H9 (cell line): ENCODE measurements around the gene WDR81. TPM values are rescaled to one million over a fixed set of nuclear protein-coding genes. Genes with fewer than 3 reads are reported as not detected.

ENCODE experiments used
- DNase-seq: peaks from one replicate; pipeline ENCODE4 v3.0.0-alpha.2; 2017
- H2AFZ ChIP-seq: one replicate; pipeline ENCODE4 v1.6.1; 2013; ENCODE audit warnings: mild to moderate bottlenecking, low read length, control low read depth, moderate library complexity
- H2AK5ac ChIP-seq: 2 replicates; pipeline ENCODE4 v1.6.1; 2013; ENCODE audit warnings: low read length, control low read depth, mixed read lengths; ENCODE audit not compliant: insufficient read length
- H2BK120ac ChIP-seq: one replicate; pipeline ENCODE4 v1.6.1; 2013; ENCODE audit warnings: low read depth, mild to moderate bottlenecking, low read length, control low read depth, inconsistent platforms; ENCODE audit not compliant: poor library complexity, severe bottlenecking
- H2BK12ac ChIP-seq: 2 replicates; pipeline ENCODE4 v1.6.1; 2013; ENCODE audit warnings: low read length, control low read depth, mixed read lengths, low read depth; ENCODE audit not compliant: insufficient read length
- H2BK15ac ChIP-seq: 2 replicates; pipeline ENCODE4 v1.6.1; 2013; ENCODE audit warnings: low read depth, low read length, control low read depth
- H2BK20ac ChIP-seq: one replicate; pipeline ENCODE4 v1.6.1; 2013; ENCODE audit warnings: low read depth, mild to moderate bottlenecking, low read length, control low read depth, inconsistent platforms; ENCODE audit not compliant: poor library complexity, severe bottlenecking
- H2BK5ac ChIP-seq: 2 replicates; pipeline ENCODE4 v1.6.1; 2013; ENCODE audit warnings: low read length, control low read depth, mixed read lengths; ENCODE audit not compliant: insufficient read length
- H3K14ac ChIP-seq: 2 replicates; pipeline ENCODE4 v1.6.1; 2013; ENCODE audit warnings: low read length, control low read depth; ENCODE audit not compliant: insufficient read depth
- H3K18ac ChIP-seq: 2 replicates; pipeline ENCODE4 v1.6.1; 2013; ENCODE audit warnings: low read depth, mild to moderate bottlenecking, mixed read lengths, low read length, control low read depth; ENCODE audit not compliant: insufficient read length
- H3K23ac ChIP-seq: 2 replicates; pipeline ENCODE4 v1.6.1; 2013; ENCODE audit warnings: low read length, control low read depth, mixed read lengths, low read depth; ENCODE audit not compliant: insufficient read length
- H3K23me2 ChIP-seq: 2 replicates; pipeline ENCODE4 v1.6.1; 2013; ENCODE audit warnings: low read depth, mild to moderate bottlenecking, mixed read lengths, low read length, control low read depth; ENCODE audit not compliant: insufficient read length, poor library complexity, severe bottlenecking
- H3K27ac ChIP-seq: 2 replicates; pipeline ENCODE4 v1.5.1; 2013; ENCODE audit warnings: low read length, control low read depth, mixed read lengths, low read depth; ENCODE audit not compliant: insufficient read length
- H3K27me3 ChIP-seq: 2 replicates; pipeline ENCODE4 v1.6.1; 2013; ENCODE audit warnings: low read length, control low read depth, inconsistent platforms; ENCODE audit not compliant: insufficient read depth
- H3K4ac ChIP-seq: 2 replicates; pipeline ENCODE4 v1.6.1; 2013; ENCODE audit warnings: low read depth, mild to moderate bottlenecking, control low read depth, inconsistent platforms, low read length, moderate library complexity
- H3K4me1 ChIP-seq: 2 replicates; pipeline ENCODE4 v1.6.1; 2013; ENCODE audit warnings: low read length, control low read depth, inconsistent platforms; ENCODE audit not compliant: insufficient read depth
- H3K4me2 ChIP-seq: 2 replicates; pipeline ENCODE4 v1.6.1; 2013; ENCODE audit warnings: low read length, control low read depth, mixed read lengths; ENCODE audit not compliant: insufficient read length, insufficient read depth
- H3K56ac ChIP-seq: 2 replicates; pipeline ENCODE4 v1.6.1; 2013; ENCODE audit warnings: low read depth, mild to moderate bottlenecking, mixed read lengths, low read length, control low read depth; ENCODE audit not compliant: insufficient read length
- H3K79me1 ChIP-seq: 2 replicates; pipeline ENCODE4 v1.6.1; 2013; ENCODE audit warnings: low read depth, mild to moderate bottlenecking, moderate library complexity, low read length, control low read depth, inconsistent platforms; ENCODE audit not compliant: insufficient read depth, poor library complexity, severe bottlenecking
- H3K79me2 ChIP-seq: 2 replicates; pipeline ENCODE4 v1.6.1; 2013; ENCODE audit warnings: low read length, control low read depth, inconsistent platforms; ENCODE audit not compliant: insufficient read depth
- H3K9ac ChIP-seq: 2 replicates; pipeline ENCODE4 v1.6.1; 2013; ENCODE audit warnings: low read length, control low read depth, mixed read lengths; ENCODE audit not compliant: insufficient read length; ENCODE audit errors: extremely low read depth
- H3K9me3 ChIP-seq: one replicate; pipeline ENCODE4 v1.6.1; 2013; ENCODE audit warnings: low read depth, low read length, inconsistent platforms; ENCODE audit not compliant: control insufficient read depth
- H3T11ph ChIP-seq: one replicate; pipeline ENCODE4 v1.6.1; 2013; ENCODE audit warnings: mild to moderate bottlenecking, low read length, control low read depth, inconsistent platforms
- H4K20me1 ChIP-seq: one replicate; pipeline ENCODE4 v1.6.1; 2013; ENCODE audit not compliant: control insufficient read depth, insufficient read length, insufficient read depth
- H4K5ac ChIP-seq: 2 replicates; pipeline ENCODE4 v1.6.1; 2013; ENCODE audit warnings: low read depth, mild to moderate bottlenecking, mixed read lengths, low read length, control low read depth; ENCODE audit not compliant: insufficient read length
- H4K8ac ChIP-seq: replicated peaks from 2 replicates; pipeline ENCODE4 v1.6.1; 2013; ENCODE audit warnings: low read length, control low read depth, mixed read lengths, low read depth; ENCODE audit not compliant: insufficient read length
- H4K91ac ChIP-seq: 2 replicates; pipeline ENCODE4 v1.6.1; 2013; ENCODE audit warnings: low read depth, mild to moderate bottlenecking, moderate library complexity, mixed read lengths, low read length, control low read depth; ENCODE audit not compliant: insufficient read length
- H3K27ac Mint-ChIP-seq, 3 experiments: 2 replicates in 2 of 3; 3 replicates in 1 of 3; pipeline ENCODE4 v1.8.0; 2020 to 2021; ENCODE audit warnings: mixed read lengths in 3 of 3, mild to moderate bottlenecking in 1 of 3, moderate library complexity in 1 of 3
- H3K27me3 Mint-ChIP-seq: 2 replicates; pipeline ENCODE4 v1.8.0; 2021; ENCODE audit warnings: low read depth, mild to moderate bottlenecking, moderate library complexity, mixed read lengths
- H3K36me3 Mint-ChIP-seq, 3 experiments: 2 replicates in 2 of 3; 3 replicates in 1 of 3; pipeline ENCODE4 v1.8.0; 2020 to 2021; ENCODE audit warnings: low read depth in 3 of 3, mixed read lengths in 3 of 3; ENCODE audit not compliant: insufficient read depth in 1 of 3
- H3K4me1 Mint-ChIP-seq, 2 experiments: 2 replicates each; pipeline ENCODE4 v1.8.0; 2020; ENCODE audit warnings: mixed read lengths in 2 of 2
- H3K4me3 Mint-ChIP-seq, 2 experiments: 2 replicates in 1 of 2; 3 replicates in 1 of 2; pipeline ENCODE4 v1.8.0; 2020 to 2021; ENCODE audit warnings: mild to moderate bottlenecking in 2 of 2, mixed read lengths in 2 of 2, moderate library complexity in 1 of 2
- H3K9me3 Mint-ChIP-seq, 2 experiments: 2 replicates in 1 of 2; 3 replicates in 1 of 2; pipeline ENCODE4 v1.8.0; 2020; ENCODE audit warnings: mild to moderate bottlenecking in 2 of 2, mixed read lengths in 2 of 2, moderate library complexity in 1 of 2
- CTCF ChIP-seq: fragments of 200-600 bp; sonication (generic); conservative IDR thresholded peaks from 3 replicates; pipeline ENCODE4 v1.8.0; 2021; ENCODE audit warnings: antibody characterized with exemption, mild to moderate bottlenecking
- WGBS: extraction: QIAGEN DNeasy Blood & Tissue Kit; methylation state at CpG from one replicate; pipeline ENCODE4 v1.1.7; 2013; ENCODE audit warnings: missing lambda C conversion rate, low lambda C conversion rate, mixed read lengths; ENCODE audit not compliant: insufficient read length; ENCODE audit errors: extremely low coverage; 5-methylcytosine and 5-hydroxymethylcytosine counted together
- total RNA-seq: library from RNA; stranded (reverse); gene quantifications from 2 replicates; pipeline ENCODE4 v1.2.1, GENCODE V29; 2021

WDR81 gene
- total RNA-seq, 1 experiment from 2014 or later = 20.2 TPM

GRCh38 chr17:1713160-1713877 lies 11.2 kb upstream of the WDR81 start:
- H2BK12ac ChIP-seq = no peak overlapping the region
- peak overlapping the region; percentile 65 for H3K4me2 ChIP-seq
- H3K79me2 ChIP-seq = no peaks in the 10 kb centered on the region
- no CpG with 5 or more reads among the region's 10 CpGs for WGBS
- H4K8ac ChIP-seq = no peak overlapping the region
- Mint-ChIP-seq H3K36me3 (peaks cover 0 to 13% (median 2%) of the 10 kb centered on the region in 3 experiments; a peak in 3 of 7 replicates), H3K4me3 (peak overlapping the region; percentile 88 to 94; a peak in 4 of 5 replicates), H3K27ac (peak overlapping the region in 2 of 3 experiments; percentile 24 to 48; a peak in 2 of 7 replicates), H3K9me3 (no peaks in the 10 kb centered on the region; a peak in 1 of 5 replicates), H3K4me1 (peaks cover 37% of the 10 kb centered on the region in 2 experiments), H3K27me3 (peaks cover 3% of the 10 kb centered on the region)
- H3K4ac ChIP-seq = no peak overlapping the region
- no peak overlapping the region for H3K14ac ChIP-seq
- no peak for DNase-seq
- no peak overlapping the region for H2BK15ac ChIP-seq
- H3K56ac ChIP-seq = no peak overlapping the region
- H2BK20ac ChIP-seq = no peak overlapping the region
- H3K4me1 ChIP-seq = peaks cover 2% of the 10 kb centered on the region; the same call in 1 of the 2 replicates
- H2BK120ac ChIP-seq = no peak overlapping the region
- H3K27me3 ChIP-seq = no peaks in the 10 kb centered on the region
- H3K18ac ChIP-seq = no peak overlapping the region
- H2AFZ ChIP-seq = no peak overlapping the region
- no peaks in the 10 kb centered on the region for H4K20me1 ChIP-seq
- no peak overlapping the region for H2BK5ac ChIP-seq
- H3K9ac ChIP-seq = no peak overlapping the region
- no peaks in the 10 kb centered on the region for H3K9me3 ChIP-seq
- H3K23ac ChIP-seq = no peak overlapping the region
- no peak overlapping the region for H4K91ac ChIP-seq
- no peak overlapping the region for H3T11ph ChIP-seq
- no peak overlapping the region for H2AK5ac ChIP-seq
- no peaks in the 10 kb centered on the region for H3K79me1 ChIP-seq
- no peak overlapping the region for H3K27ac ChIP-seq
- no peak for TF ChIP-seq CTCF
- H3K23me2 ChIP-seq = peaks cover 35% of the 10 kb centered on the region
- no peak overlapping the region for H4K5ac ChIP-seq
